ENCODE results near the gene SPATA32. TPM values are rescaled to one million over a fixed set of nuclear protein-coding genes. Genes with fewer than 3 reads are reported as not detected.
"Not testable (repeated sequence)": the region's sequence is repeated elsewhere in the genome, so short reads cannot be mapped to it uniquely, and the experiment has no call there.

SPATA32 gene
- total RNA-seq, 1 experiment from 2014 or later: not detected

DNA sequence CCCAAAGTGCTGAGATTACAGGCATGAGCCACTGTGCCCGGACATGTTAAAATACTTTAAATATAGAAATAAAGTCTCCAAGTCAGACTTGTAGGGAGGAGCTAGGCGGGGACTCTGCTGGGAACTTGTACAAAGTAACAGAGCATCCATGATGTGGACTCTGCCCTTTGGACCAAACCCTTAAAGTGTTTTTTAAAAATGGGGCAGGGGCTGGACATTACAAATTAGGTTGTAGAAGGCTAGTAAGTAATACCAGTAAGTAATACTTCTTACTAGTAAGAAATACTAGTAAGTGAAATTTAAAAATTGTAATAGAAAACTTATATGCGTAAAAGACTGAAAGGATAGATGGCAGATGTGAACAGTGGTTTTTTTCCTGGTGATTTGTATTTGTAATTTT is 9.7 kb upstream of the SPATA32 start:
- DNase-seq (ENCODE audit: low read depth): no peak

DNA sequence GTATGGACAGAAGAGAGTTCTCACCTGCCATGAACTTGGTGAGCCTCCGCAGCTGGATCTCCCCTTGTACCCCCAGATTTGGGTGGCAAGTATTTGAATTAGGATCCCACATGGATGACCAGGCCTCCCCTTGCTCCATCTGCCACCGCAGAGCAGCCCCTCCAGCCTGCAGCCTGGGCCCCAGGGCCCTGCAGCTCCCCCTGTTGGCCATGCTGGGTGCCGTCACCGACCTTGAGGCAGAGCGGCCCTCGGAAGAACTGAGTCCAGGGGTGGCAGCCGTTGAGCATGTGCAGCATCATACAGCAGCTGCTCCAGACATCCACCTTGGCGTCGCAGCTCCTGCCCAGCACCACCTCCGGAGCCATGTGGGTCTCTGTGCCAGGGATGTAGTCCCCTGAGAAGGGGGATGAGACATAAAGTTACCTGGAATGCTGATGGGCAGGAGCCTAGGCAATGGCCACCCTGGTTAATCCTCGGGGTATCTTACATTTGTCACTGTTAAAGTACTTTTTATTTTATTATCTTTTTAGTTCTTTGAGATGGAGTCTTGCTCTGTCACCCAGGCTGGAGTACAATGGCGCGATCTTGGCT is 9.0 kb upstream of the SPATA32 start:
- no peak for DNase-seq (ENCODE audit: low read depth)

- no peak for DNase-seq (ENCODE audit: low read depth)
These were observed 8.0 kb upstream of the SPATA32 start for GRCh38 chr17:45269912-45270311.

GRCh38 chr17:45267436-45268055 is 5.7 kb upstream of the SPATA32 start:
- DNase-seq (ENCODE audit: low read depth): no peak

GRCh38 chr17:45266372-45266926 is 4.6 kb upstream of the SPATA32 start:
- DNase-seq (ENCODE audit: low read depth): no peak

- peak; percentile 77 for DNase-seq (ENCODE audit: low read depth)
These were observed 3.9 kb upstream of the SPATA32 start for GRCh38 chr17:45265821-45266220.

- no peak for DNase-seq (ENCODE audit: low read depth)
These were observed 3.1 kb upstream of the SPATA32 start for GRCh38 chr17:45264988-45265387.

- no peak for DNase-seq (ENCODE audit: low read depth)
These were observed 2.5 kb upstream of the SPATA32 start for GRCh38 chr17:45264430-45264829.

- DNase-seq (ENCODE audit: low read depth): no peak
These were observed 1.6 kb upstream of the SPATA32 start for GRCh38 chr17:45263477-45263860.

DNA sequence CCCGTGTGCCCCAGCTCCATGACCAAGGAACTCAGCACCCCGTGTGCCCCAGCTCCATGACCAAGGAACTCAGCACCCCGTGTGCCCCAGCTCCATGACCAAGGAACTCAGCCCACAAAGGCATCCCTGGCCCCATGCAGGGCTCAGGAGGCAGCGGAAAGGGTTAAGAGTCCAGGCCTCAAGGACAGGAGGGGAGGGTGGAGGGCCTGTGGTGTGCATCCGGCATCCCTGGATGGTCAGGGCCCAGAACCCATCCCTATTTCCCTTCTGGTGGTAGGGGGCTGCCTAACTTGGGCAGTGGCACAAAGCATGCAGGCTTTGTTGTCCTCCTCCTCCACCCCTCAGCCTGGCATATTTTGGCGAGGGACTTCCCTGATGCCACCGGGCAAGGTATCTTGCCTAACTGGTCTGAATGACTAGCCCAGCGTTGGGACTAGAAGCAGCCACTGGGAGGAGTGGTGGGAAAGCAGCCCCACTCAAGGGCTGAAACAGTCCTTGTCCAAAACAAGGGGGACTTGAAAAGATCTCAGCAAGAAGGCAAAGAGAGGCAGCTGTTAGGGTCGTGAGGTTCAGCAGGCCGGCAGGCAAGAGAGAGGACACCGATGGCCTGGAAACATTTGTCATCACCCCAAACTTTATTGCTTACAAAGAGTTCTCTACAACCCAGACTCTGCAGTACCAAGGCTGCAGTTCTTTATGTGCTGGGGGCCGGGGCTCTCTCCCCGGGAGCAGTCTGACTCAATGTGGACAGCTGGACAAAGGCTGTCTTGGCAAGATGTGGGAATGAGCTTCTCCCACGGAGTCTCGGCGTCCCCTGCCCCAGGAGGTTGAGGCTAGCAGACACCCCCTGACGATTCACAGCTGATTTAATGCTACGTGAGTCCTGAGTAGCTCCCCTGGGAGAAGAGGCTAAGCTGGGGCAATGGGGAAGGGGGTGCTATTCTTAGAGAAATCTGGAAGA is 902 bp upstream of the SPATA32 start:
- DNase-seq (ENCODE audit: low read depth): no peak

GRCh38 chr17:45260204-45260783 is 1.6 kb downstream of the SPATA32 start:
- DNase-seq (ENCODE audit: low read depth): no peak

GRCh38 chr17:45258981-45259380 is 2.9 kb downstream of the SPATA32 start:
- DNase-seq (ENCODE audit: low read depth): no peak

GRCh38 chr17:45257115-45257514 is 4.8 kb downstream of the SPATA32 start:
- no peak for DNase-seq (ENCODE audit: low read depth)

- DNase-seq (ENCODE audit: low read depth): no peak
These were observed 5.6 kb downstream of the SPATA32 start for GRCh38 chr17:45256114-45256966.

- DNase-seq (ENCODE audit: low read depth): no peak
These were observed 6.5 kb downstream of the SPATA32 start for GRCh38 chr17:45255358-45255757.

DNA sequence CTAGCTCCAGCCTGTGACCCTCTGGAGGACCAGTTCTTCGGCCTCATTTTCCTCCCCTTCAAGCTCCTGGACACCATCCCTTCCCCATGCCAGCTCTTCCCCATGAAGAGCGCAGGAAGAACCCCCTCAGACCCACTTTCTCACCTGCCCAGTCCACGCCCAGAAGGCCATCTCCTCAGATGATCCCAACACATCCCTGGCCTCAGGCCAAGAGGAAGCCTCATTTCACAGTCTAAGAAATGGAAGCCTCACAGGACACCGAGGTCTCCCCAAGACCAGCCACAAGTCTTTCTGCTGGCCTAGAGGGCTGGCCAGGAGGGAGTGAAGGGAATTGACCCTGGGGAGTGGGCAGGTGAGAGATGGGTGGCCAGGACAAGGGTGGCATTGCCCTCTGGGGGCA is 8.0 kb downstream of the SPATA32 start:
- no peak for DNase-seq (ENCODE audit: low read depth)

DNA sequence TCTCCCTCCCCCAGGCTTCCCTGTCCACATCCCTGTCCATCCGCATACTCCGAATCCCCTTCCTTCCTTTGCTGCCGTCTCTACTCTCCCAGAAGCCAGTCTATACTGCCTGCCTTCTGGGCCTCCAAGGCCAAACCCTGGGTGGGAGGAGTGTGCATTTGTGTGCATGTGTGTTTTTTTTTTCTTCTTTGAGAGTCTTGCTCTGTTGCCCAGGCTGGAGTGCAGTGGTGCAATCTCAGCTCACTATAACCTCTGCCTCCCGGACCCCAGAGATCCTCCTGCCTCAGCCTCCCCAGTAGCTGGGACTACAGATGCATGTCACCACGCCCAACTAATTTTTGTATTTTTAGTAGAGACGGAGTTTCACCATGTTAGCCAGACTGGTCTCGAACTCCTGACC is 8.7 kb downstream of the SPATA32 start:
- not testable (repeated sequence) for DNase-seq (ENCODE audit: low read depth)

- DNase-seq (ENCODE audit: low read depth): no peak
These were observed 10.0 kb downstream of the SPATA32 start for GRCh38 chr17:45251931-45252330.

DNA sequence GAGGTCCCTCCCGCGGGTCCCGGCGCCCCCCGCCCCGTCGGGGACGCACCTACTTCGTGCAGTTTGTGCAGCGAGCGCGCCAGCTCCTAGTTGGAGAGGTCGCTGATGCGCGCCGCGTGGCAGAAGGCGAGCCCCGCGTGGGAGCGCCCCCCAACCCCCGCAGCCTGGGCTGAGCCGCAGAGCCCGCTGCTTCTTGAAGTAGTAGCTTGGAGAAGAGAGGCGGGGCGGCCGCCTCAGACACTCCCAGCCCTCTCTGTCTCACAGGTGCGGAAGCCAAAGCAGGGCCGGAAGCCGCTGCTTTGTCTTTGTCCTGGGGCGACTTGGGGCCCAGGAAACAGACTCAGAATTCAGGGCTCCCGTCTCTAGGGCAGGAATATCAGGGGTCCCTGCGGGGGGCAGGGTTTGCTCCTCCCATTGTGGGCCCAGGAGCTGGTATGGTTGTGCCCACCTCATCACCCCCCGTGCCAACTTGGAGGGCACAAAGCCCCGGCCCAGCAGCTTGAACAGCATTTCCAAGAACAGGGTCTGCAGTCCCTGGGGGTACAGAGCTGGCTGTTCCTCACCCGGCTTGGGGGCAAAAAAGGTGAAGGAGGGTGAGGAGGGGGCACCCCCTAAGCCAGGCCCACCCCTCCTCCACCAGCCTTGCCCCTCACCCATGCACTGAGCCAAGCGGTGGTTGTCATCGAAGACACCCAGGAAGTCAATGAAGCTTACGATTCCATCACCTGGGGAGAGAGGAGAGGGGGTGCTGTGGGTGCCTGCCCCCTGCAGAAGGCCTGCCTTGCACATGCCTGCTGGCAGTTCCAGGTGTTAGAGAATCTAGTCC is 13.5 kb downstream of the SPATA32 start:
- no peak for DNase-seq (ENCODE audit: low read depth)

DNA sequence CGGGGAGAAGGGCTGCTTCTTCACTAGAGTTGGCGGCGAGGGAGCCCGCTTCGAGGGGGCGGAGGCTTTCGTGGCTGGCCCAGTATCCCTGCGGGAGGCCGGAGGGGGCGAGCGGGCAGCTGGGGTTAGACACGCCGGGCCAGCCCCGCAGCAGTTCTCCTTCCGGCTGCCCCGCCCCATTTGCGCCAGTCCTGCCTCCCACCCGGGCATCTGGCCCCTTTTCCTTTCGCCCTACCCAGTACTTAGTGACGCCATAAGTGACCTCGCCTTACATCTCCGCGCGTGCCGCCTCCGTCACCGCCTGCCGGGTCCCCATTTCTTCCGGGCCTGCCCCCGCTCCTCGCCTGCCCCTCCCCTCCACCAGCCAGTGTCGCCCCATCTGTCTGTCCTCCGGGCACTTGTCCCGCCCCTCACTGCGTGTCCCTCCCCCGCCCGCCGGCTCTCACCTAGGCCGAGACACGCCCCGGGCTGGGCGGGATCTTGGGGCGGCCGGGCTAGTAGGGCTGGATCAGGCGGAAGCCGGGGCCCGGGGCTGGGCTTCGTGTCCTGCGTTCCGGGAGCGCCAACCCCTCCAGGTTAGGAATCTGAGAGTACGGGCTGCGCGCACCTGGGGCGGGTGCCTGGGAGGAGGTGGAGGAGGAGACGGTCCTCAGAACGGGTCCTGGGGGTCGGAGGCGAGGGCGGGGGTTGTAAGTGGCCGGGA is 14.3 kb downstream of the SPATA32 start:
- DNase-seq (ENCODE audit: low read depth): peak; percentile 95

All from Daoy (cell line).